ENCODE data around the gene HNF4A.

DNA sequence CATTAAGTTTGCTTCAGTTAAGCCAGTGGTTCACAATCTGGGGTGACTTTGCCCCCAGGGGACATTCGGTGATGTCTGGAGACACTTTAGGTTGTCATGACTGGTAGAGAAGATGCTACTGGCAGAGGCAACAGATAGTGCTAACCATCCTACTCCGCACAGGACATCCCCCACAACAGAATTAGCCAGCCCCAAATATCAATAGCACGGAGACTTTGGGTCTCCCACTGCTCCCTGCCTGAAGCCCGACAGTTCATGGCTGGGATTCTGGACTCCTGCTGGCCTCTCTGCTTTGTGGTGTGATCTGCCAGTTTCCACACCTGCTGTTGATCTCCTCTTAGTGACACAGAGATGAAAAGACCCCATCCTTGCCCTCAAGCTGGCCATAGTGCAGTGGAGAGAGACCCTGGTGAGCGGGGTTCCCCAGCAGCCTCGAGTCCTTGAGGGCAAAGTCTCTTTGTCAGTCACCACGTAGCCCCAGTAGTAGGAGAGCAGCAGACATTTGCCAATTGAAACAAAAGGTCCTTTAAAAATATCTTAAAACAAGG, 95.5 kb downstream of the HNF4A start:
- no peak for TF ChIP-seq POLR2A (IDR thresholded peaks at IDR 0.05)
- TF ChIP-seq, protein P1, sequence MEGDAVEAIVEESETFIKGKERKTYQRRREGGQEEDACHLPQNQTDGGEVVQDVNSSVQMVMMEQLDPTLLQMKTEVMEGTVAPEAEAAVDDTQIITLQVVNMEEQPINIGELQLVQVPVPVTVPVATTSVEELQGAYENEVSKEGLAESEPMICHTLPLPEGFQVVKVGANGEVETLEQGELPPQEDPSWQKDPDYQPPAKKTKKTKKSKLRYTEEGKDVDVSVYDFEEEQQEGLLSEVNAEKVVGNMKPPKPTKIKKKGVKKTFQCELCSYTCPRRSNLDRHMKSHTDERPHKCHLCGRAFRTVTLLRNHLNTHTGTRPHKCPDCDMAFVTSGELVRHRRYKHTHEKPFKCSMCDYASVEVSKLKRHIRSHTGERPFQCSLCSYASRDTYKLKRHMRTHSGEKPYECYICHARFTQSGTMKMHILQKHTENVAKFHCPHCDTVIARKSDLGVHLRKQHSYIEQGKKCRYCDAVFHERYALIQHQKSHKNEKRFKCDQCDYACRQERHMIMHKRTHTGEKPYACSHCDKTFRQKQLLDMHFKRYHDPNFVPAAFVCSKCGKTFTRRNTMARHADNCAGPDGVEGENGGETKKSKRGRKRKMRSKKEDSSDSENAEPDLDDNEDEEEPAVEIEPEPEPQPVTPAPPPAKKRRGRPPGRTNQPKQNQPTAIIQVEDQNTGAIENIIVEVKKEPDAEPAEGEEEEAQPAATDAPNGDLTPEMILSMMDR (IDR thresholded peaks at IDR 0.05) = no peak

All from thyroid gland (tissue), 4 donors.